Measurements from ENCODE around the gene DCUN1D2.

Gene DCUN1D2

DNA sequence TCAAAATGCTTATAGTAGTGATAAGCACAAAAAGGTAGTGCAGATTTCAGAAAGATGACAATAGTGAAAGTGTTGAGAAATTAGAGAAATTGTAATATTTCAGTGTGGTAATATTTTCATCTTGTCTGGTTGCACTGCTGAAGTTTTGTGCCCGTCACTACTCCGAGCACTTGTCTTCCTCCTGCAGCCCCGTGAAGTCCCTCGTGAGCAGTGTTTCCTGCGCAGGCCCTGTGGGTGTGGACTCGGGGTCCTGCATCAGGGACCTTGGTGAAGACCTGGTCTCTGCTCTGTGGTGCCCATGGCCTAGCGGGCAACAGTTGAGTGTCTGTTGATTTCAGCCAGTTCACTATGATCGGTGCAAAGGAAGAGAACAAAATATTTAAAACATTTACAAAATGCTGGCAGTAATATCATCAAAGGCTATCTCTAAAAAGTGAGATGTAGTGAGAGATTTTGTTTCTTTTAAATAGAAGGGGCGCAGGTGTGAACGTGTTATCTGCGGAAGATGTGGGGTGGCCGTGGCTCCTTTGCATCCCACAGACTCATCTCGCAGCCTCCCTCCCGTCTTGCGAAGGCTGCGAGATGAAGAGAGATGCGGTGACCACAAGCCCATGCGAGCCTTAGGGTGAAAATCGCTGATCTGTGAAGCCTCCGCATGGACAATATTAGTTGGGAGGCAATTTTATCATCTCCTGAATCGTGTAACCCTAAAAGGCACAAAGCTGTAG is 27.7 kb upstream of the DCUN1D2 start:
- DNase-seq = no peak

DNA sequence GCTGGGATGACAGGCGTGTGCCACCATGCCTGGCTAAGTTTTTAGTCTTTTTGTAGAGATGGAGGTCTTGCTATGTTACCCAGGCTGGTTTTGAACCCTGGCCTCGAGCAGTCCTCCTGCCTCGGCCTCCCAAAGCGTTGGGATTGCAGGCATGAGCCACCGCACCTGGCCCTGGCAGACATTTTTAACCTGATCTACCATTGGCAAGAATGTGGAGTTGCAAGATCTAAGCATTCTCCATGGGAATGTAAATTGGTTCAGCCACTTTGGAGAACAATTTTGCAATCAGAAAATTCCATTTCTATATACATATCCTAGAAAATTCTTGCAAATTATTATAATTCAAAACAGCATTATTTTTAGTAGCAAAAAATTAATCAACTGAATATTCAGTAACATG is 24.3 kb upstream of the DCUN1D2 start:
- DNase-seq = no peak

DNA sequence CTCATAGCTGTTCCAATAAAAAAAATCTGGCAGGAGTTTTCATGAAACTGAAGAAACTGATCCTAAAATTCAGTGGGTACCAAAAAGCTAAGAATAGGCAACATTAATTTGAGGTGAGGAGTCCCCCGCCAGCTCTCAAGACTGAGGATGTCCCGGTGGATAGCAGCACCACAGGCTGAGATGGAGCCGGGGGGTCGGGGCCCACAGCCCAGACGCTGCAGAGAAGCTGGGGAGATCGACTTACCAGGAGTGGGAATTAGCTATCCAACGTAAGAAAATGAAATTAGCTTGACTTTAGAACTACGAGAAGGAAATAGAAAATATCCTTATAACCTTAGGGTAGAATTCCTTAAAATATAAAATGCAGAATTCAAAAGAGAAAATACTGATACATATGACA is 23.2 kb upstream of the DCUN1D2 start:
- no peak for DNase-seq

DNA sequence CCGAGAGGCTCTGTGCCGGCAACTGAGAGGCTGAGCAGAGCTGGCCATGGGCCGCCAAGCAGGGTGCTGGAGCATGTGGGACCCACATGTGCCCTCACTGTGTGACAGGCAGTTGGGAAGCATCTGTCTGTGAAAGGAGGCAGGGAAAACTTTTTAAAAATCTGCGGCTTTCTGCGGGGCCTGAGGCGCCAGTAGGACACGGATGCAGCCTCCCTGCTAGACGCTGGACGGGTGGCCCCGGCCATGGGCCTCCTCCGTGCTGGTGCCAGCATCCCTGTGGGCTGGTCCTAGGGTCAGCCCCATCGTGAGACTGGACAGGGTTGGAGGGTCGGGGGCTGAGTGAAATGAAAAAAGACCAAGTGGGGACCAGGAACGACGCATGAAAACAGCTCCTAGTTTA is 20.9 kb upstream of the DCUN1D2 start:
- DNase-seq = no peak

- no peak for DNase-seq
Observed at GRCh38 chr13:113510871-113511270, 20.4 kb upstream of the DCUN1D2 start.

DNA sequence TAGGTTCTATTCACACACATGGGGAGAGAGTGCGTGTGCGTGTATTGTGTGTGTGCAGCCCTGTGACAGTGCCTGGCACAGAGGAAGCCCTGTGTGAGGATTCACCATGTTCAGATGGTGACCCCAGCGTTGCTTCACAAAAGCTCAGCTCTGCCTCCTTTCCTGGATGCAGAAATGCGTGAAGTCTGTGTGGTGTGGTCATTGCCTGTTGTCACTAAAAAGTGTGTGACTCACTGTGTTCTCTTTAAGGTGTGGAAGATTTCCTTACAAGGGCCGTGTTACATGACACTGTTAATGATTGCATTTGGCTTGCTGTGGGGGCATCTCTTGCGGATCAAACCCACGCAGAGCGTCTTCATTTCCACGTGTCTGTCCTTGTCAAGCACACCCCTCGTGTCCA is 19.5 kb upstream of the DCUN1D2 start:
- DNase-seq = no peak

- DNase-seq = peak; percentile 36
Observed at GRCh38 chr13:113508521-113509254, 18.2 kb upstream of the DCUN1D2 start.

- DNase-seq = no peak
Observed at GRCh38 chr13:113507505-113508345, 17.2 kb upstream of the DCUN1D2 start.

DNA sequence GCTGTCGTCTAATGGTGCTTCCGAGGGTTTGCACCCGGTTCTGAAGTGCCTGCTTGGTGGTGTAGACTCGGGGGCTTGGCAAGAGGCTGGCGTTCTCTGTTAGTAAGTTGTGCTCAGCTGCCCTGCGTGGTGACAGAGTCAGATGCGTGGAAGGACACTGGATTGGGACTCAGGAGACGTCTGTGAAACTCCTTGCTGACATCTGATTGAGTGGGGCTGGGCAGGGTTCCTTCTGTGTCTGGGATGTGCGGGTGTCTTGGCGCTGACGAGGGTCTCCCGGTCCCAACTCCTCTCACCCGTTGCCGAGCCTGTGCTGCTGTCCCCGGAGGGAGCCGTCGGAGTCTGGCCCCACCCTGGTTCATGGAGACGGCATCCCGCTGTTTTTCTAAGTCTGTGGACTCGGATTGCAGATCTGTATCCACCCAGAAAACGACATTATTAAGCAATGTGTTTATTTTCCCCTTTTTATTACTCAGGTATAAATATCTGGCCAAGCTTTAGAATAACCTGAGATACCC is 16.4 kb upstream of the DCUN1D2 start:
- DNase-seq = no peak

GRCh38 chr13:113506025-113506685 is 15.6 kb upstream of the DCUN1D2 start:
- DNase-seq = no peak

DNA sequence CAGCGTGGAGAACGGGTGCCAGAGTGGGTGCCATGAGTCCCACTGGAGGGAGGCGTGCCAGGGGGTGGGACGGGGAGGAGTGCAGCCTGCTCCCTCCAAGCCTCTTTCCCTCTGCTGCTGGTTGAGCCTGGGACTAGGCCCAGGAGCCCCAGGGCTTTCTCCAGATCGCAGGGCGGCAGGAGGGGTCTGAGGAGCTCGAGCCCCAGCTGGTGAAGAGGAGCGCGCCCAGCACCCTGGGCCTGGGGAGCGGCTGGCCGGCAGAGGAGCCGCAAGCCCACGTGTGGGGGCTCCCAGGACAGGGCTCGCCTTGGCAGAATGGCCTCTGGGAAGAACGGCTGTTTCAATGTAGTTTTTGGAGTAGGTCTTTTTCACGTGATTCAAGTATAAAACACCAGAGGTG is 12.2 kb upstream of the DCUN1D2 start:
- DNase-seq = no peak

DNA sequence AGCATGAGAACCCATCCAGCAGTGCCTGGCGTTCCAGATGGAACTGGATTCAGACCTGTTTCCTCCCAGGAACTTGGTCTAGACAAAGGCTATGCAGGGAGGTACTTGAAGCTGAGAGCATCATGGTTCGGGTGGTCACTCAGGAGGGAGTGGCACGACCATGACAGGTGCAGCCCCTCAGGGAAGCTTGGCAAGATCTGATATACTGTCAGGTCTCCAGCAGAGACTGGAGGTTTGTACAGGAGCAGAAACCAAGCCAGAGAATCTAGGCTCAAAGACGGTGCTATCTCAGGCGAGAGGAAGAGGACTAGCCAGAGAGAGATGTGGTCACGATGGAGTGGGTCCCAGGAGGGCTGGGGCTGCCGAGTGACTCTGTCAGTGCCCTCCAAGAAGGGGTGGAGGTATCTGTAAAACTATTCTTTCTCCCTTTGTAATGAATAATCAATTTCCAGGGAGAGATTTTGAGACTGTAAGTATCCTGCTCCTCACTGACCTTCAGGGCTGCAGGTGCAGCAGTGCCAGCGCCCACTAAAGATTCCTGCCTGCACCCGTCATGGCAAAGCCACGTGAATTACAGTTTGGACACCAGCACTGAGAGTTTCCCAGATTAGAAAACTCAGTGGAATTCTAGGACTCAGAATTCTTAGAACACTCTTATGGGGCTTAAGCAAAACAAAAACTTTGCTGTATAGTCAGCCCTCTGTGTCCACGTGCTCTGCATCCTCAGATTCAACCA is 10.2 kb upstream of the DCUN1D2 start:
- no peak for DNase-seq

- DNase-seq = no peak
Observed at GRCh38 chr13:113499936-113500335, 9.4 kb upstream of the DCUN1D2 start.

- DNase-seq = no peak
Observed at GRCh38 chr13:113498905-113499304, 8.4 kb upstream of the DCUN1D2 start.

DNA sequence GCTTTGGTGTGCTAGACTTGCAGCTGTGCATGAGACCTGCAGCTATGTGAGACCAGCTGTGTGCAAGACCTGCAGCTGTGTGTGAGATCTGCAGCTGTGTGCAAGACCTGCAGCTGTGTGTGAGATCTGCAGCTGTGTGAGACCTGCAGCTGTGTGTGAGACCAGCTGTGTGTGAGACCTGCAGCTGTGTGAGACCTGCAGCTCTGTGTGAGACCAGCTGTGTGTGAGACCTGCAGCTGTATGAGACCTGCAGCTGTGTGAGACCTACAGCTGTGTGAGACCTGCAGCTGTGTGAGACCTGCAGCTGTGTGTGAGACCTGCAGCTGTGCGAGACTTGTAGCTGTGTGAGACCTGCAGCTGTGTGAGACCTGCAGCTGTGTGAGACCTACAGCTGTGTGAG is 6.7 kb upstream of the DCUN1D2 start:
- no peak for DNase-seq

DNA sequence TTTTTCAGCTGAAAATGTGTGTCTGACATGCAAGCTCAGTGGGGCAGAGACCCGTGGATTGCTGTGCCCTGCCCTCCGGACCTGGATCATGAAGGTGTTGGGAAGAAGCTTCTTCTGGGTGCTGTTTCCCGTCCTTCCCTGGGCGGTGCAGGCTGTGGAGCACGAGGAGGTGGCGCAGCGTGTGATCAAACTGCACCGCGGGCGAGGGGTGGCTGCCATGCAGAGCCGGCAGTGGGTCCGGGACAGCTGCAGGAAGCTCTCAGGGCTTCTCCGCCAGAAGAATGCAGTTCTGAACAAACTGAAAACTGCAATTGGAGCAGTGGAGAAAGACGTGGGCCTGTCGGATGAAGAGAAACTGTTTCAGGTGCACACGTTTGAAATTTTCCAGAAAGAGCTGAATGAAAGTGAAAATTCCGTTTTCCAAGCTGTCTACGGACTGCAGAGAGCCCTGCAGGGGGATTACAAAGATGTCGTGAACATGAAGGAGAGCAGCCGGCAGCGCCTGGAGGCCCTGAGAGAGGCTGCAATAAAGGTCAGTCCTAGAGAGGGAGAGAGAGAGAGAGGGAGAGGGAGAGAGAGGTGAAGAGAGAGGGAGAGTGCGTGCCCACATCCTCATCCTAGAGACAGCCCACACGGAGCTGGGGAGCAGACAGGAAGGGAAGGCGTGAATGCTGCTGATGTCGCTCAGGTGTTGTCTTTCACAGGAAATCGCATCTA is 5.1 kb upstream of the DCUN1D2 start:
- no peak for DNase-seq

DNA sequence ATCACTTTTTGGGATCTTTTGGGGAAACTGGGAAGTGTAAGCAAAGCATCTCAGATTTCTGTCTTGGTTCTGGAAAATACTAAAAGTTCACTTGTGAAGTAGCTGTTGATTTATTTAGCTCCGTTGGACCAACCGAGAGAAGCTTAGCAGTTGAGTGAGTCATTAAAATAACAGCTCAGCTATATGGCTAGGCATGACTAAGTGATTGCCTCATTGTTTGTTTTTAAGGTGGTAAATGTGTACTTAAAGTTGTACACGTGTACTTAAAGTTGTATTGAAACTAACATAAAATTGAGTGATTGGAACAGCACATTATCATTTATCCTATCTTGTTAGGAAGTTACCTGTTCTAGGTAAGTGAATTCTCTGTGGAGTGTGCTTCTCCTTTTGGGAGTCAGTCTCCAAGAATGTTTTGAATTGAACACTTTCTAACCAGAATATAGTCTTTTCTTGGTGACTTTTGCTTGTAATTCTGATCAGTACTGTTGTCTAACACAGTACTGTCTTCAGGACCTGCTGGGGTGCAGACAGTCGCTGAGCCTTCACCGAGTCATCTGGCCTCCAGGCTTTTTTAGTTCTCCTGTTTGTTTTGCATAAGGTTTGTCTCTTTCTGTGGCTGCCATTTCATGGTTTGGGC is 2.9 kb upstream of the DCUN1D2 start:
- DNase-seq = no peak

GRCh38 chr13:113491982-113492381 is 1.5 kb upstream of the DCUN1D2 start:
- DNase-seq = no peak

- DNase-seq = no peak
Observed at GRCh38 chr13:113491418-113491883, 940 bp upstream of the DCUN1D2 start.

- peak; percentile 21 for DNase-seq
Observed at GRCh38 chr13:113489549-113490495, 689 bp downstream of the DCUN1D2 start.

Measured in CD4-positive, alpha-beta T cell treated with Interleukin-15 for 1 hour (primary cell).